MCF 10A (cell line): ENCODE measurements around the gene CALR3. TPM values are rescaled to one million over a fixed set of nuclear protein-coding genes. Genes with fewer than 3 reads are reported as not detected.
"Not testable (repeated sequence)": the region's sequence is repeated elsewhere in the genome, so short reads cannot be mapped to it uniquely, and the experiment has no call there.

Experiments
- BruUV-seq: library from RNA; stranded (reverse); fragments of 400-500 nt; replicated peaks from 2 replicates; lab custom pipeline; 2021; lab: Mats Ljungman, UMichigan
- CTCF ChIA-PET: fragments of 300-600 bp; sonication (Branson Sonifier 250); formaldehyde crosslinking; extraction: SDS; loops from one replicate; lab custom pipeline; 2021; ENCODE audit warnings: antibody characterized with exemption, inconsistent platforms; lab: Yijun Ruan, JAX
- POLR2A ChIA-PET: fragments of 300-600, 350-650 bp; sonication (Branson Sonifier 250); formaldehyde crosslinking; extraction: SDS; loops from one replicate; lab custom pipeline; 2020; ENCODE audit warnings: antibody characterized with exemption, inconsistent platforms; lab: Yijun Ruan, JAX
- DNase-seq: peaks from one replicate; pipeline ENCODE4 v3.0.0-alpha.2; 2018; ENCODE audit not compliant: unreplicated experiment
- H3K27ac Mint-ChIP-seq: one replicate; pipeline ENCODE4 v1.8.0; 2022; ENCODE audit warnings: mild to moderate bottlenecking, low read depth, mixed read lengths; ENCODE audit not compliant: unreplicated experiment
- H3K27me3 Mint-ChIP-seq: one replicate; pipeline ENCODE4 v1.8.0; 2022; ENCODE audit warnings: mixed read lengths; ENCODE audit not compliant: insufficient read depth, unreplicated experiment
- H3K36me3 Mint-ChIP-seq: one replicate; pipeline ENCODE4 v1.8.0; 2022; ENCODE audit warnings: mild to moderate bottlenecking, moderate library complexity, mixed read lengths; ENCODE audit not compliant: insufficient read depth, unreplicated experiment
- H3K4me1 Mint-ChIP-seq: one replicate; pipeline ENCODE4 v1.8.0; 2022; ENCODE audit warnings: mixed read lengths; ENCODE audit not compliant: insufficient read depth, unreplicated experiment
- H3K4me3 Mint-ChIP-seq: one replicate; pipeline ENCODE4 v1.8.0; 2022; ENCODE audit warnings: mild to moderate bottlenecking, moderate library complexity, mixed read lengths; ENCODE audit not compliant: unreplicated experiment
- H3K9me3 Mint-ChIP-seq: one replicate; pipeline ENCODE4 v1.8.0; 2022; ENCODE audit warnings: mixed read lengths; ENCODE audit not compliant: unreplicated experiment
- CTCF ChIP-seq: fragments of 200-600 bp; IDR thresholded peaks from one replicate; pipeline ENCODE4 v1.8.0; 2022; ENCODE audit warnings: antibody characterized with exemption, mild to moderate bottlenecking; ENCODE audit not compliant: unreplicated experiment
- intact Hi-C: fragments of 100-400 bp; cut with micrococcal nuclease; formaldehyde crosslinking; loops from 2 replicates; pipeline ENCODE4 v1.14.1; 2022
- total RNA-seq: library from RNA; stranded (reverse); gene quantifications from 2 replicates; pipeline ENCODE4 v1.2.3, GENCODE V29; 2022

CALR3 gene
- total RNA-seq, 1 experiment from 2014 or later: not detected

GRCh38 chr19:16509141-16510061, 13.4 kb upstream of the CALR3 start:
- no peak for DNase-seq
- H3K4me1 Mint-ChIP-seq: no peaks in the 10 kb centered on the region
- CTCF ChIA-PET: interaction anchor here (0.5 to 1.3 kb wide), 6 partner anchors 18 to 1583 kb away, joined by 3 to 7 read pairs (median 3); no protein-coding TSS in a partner anchor
- H3K27me3 Mint-ChIP-seq: no peaks in the 10 kb centered on the region
- intact Hi-C loops: loop anchor here (5.0 kb wide), 1 partner anchor 67 kb away; no protein-coding TSS in a partner anchor
- H3K36me3 Mint-ChIP-seq: peaks cover 67% of the 10 kb centered on the region
- no peak overlapping the region for H3K4me3 Mint-ChIP-seq
- no peak for TF ChIP-seq CTCF
- BruUV-seq: no TSS peak
- POLR2A ChIA-PET: interaction anchor here (0.6 to 0.7 kb wide), 3 partner anchors 12 to 513 kb away, joined by 3 read pairs; partner anchors contain the start of gene CHERP
- no peak overlapping the region for H3K27ac Mint-ChIP-seq
- no peaks in the 10 kb centered on the region for H3K9me3 Mint-ChIP-seq

- peaks cover 67% of the 10 kb centered on the region for H3K36me3 Mint-ChIP-seq
Observed at GRCh38 chr19:16508546-16508945, 12.6 kb upstream of the CALR3 start.

GRCh38 chr19:16506961-16507360, 11.0 kb upstream of the CALR3 start:
- Mint-ChIP-seq H3K27me3 (no peaks in the 10 kb centered on the region), H3K4me1 (no peaks in the 10 kb centered on the region), H3K9me3 (no peaks in the 10 kb centered on the region), H3K4me3 (no peak overlapping the region), H3K36me3 (peaks cover 67% of the 10 kb centered on the region), H3K27ac (no peak overlapping the region)
- ChIA-PET CTCF (interaction anchor here (0.5 to 0.6 kb wide), 2 partner anchors 27 to 116 kb away, joined by 3 read pairs; no protein-coding TSS in a partner anchor), POLR2A (interaction anchor here (1.1 kb wide), 2 partner anchors 11 to 36 kb away, joined by 3 to 4 read pairs; no protein-coding TSS in a partner anchor)
- no peak for DNase-seq
- no peak for TF ChIP-seq CTCF
- intact Hi-C loops: no loop called here
- BruUV-seq: no TSS peak

More at GRCh38 chr19:16508546-16508945, 12.6 kb upstream of the CALR3 start:
- no peaks in the 10 kb centered on the region for H3K4me1 Mint-ChIP-seq
- BruUV-seq: no TSS peak
- ChIA-PET CTCF (interaction anchor here (0.5 to 1.0 kb wide), 5 partner anchors 15 to 1584 kb away, joined by 3 to 4 read pairs (median 3); no protein-coding TSS in a partner anchor), POLR2A (interaction anchor here (0.6 kb wide), 1 partner anchor 33 kb away, joined by 3 read pairs; the partner anchor contains the start of gene CHERP)
- intact Hi-C loops: no loop called here
- H3K4me3 Mint-ChIP-seq: no peak overlapping the region
- DNase-seq: no peak
- H3K9me3 Mint-ChIP-seq: no peaks in the 10 kb centered on the region
- TF ChIP-seq CTCF: no peak
- H3K27me3 Mint-ChIP-seq: no peaks in the 10 kb centered on the region
- no peak overlapping the region for H3K27ac Mint-ChIP-seq

DNA sequence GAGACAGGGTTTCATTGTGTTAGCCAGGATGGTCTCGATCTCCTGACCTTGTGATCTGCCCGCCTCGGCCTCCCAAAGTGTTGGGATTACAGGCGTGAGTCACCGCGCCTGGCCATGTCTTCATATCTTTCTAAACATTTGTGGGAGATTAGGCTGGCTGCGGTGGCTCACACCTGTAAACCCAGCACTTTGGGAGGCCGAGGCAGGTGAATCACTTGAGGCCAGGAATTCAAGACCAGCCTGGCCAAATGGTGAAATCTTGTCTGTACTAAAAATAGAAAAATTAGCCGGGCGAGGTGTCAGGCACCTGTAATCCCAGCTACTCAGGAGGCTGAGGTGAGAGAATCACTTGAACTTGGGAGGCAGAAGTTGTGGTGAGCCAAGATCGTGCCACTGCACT, 10.2 kb upstream of the CALR3 start:
- H3K4me3 Mint-ChIP-seq, H3K27me3 Mint-ChIP-seq: not testable (repeated sequence)
- POLR2A ChIA-PET: interaction anchor here (1.1 kb wide), 1 partner anchor 12 kb away, joined by 4 read pairs; no protein-coding TSS in a partner anchor

More for the DNA sequence above, 10.2 kb upstream of the CALR3 start:
- DNase-seq, intact Hi-C loops, H3K27ac Mint-ChIP-seq, BruUV-seq, H3K9me3 Mint-ChIP-seq, H3K4me1 Mint-ChIP-seq: not testable (repeated sequence)
- peaks cover 69% of the 10 kb centered on the region for H3K36me3 Mint-ChIP-seq
- CTCF ChIA-PET: interaction anchor here (0.6 kb wide), 1 partner anchor 98 kb away, joined by 3 read pairs; no protein-coding TSS in a partner anchor
